GM19324 (cell line): ENCODE data around the gene MYO18A.
"Not testable (repeated sequence)": the region's sequence is repeated elsewhere in the genome, so short reads cannot be mapped to it uniquely, and the experiment has no call there.

Experiments
- ATAC-seq: cut with Tn5 transposase; IDR thresholded peaks from one replicate; pipeline ENCODE4 v1.9.1; 2021; ENCODE audit warnings: mild to moderate bottlenecking, moderate library complexity; ENCODE audit not compliant: unreplicated experiment, low FRiP score

The MYO18A gene

DNA sequence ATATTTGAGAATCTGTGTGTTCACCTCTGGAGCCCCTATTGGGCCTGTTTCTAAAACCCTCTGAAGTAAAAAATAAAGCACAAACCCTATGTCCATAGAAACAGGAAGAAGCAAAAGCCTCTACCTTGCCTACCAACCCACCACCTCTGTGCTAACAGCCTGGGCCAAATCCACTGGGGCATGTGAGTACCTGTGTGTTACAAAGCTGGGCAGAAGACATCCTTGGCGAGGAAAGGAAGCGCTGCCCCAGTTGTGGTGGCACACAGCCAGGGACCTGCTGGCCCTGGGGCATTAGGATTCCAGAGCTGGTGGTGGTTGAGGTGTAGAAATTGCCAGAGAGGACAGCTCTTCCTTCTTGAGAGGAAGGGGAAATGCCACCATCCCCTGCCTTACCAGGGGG, 30.0 kb downstream of the MYO18A start:
- no peak for ATAC-seq

DNA sequence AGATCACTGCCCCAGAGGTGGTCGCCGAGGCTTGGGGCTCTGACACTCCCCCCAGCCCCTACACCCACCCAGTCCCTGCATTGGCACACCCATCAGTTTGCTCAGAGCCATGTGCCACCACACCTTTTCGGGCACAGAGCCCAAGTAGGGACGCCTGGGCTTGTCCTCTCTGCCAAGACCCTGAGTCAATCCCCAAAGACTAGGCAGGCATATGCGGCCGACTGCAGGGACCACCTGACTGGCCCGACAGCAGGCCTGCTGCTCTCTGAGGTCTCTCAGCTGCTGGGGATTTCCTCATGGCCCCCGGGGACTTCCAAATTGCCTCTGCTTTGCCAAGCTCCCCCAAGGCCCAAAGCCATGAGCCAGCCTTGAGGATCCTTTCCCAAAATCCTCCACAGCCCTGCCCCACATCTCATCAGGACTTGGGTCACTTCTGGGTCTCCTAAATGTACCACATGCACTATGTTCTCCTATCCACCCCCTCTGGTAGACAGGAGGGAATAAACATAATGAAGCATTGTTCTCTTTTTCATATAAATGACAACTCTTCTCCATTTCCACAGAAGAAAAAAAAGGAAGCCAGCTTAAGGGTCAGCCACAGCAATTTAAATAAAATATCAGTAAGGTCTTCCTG, 30.6 kb downstream of the MYO18A start:
- no peak for ATAC-seq

DNA sequence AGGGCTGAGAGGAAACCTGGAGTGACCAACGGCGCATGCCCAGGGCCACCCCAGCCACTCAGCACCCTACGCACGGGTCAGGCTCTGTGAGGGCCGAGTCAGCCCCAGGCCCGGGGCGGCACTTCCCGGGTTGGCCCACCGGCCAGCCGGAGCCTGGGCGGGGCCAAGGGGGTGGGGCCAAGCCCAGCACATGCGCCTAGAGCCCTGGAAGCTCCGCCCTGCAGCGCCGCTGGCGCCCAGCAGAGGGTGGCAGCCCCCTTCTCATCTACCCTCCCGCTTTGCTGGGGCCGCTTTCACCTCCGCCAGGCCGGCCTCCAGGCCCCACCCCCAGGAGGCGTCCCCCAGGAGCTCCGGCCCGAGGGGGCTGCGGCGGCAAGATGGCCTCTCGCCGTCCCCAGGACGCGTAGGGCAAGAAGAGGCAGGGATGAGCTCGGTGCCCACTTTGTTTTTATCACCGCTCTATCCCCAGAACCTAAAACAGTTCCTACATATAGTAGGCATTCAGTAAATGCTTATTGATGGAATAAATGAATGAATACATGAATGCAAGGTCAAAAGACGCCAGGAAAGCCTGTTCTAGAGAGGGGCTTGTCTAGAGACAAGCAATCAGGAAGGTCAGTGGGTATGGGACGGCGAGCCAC, 31.3 kb downstream of the MYO18A start:
- ATAC-seq: peak; percentile 89

DNA sequence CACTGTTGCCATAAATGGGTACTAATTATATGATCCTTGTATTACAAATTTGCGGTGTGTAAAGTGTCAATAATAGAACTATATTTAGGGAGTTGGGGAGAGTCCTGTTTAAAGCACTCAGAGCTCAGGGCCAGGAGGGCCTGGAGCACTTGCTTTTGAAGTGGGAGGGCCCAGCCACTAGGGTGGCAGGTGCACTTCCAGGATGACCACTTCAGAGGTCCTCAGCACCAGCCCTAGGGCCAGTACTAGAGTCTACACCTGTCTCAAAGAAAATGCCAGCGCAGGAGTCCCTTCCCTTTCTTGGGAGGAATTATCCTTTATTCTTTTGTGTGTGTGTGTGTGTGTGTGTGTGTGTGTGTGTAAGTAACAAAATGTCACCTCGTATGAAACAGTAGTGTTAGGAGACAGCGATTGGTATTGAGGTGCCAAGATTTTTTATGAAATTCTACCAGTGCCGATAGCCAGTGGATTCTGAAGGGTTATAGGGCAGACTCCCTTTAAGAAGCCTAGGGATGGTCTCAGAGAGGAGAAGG, 31.9 kb downstream of the MYO18A start:
- no peak for ATAC-seq

DNA sequence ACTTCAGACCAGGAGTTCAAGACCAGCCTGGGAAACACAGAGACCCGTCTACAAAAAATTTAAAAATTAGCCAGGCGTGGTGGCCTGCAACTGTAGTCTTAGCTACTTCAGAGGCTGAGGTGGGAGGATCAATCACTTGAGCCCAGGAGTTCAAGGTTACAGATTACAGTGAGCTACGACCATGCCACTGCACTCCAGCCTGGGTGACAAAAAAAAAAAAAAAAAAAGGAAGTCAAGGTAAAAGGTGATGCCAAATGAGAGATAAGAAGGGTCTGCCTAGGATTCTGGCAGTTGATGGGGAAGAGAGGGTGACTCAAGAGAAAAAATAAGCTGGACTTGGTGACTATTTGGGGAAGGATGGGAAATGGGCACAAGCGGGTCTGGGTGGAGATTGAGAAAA, 32.5 kb downstream of the MYO18A start:
- no peak for ATAC-seq

DNA sequence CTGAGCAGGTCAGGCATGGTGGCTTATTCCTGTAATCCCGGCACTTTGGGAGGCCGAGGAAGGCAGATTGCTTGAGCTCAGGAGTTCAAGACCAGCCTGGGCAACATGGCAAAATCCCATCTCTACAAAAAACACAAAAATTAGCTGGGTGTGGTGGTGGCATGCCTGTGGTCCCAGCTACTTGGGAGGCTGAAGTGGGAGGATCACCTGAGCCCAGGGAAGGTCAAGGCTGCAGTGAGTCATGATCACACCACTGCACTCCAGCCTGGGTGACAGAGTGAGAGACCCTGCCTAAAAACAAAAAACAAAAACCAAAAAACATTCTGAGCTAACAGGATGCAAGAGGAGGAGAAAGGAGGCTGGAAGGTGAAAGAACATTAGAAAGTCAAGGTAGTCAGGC, 33.0 kb downstream of the MYO18A start:
- not testable (repeated sequence) for ATAC-seq

DNA sequence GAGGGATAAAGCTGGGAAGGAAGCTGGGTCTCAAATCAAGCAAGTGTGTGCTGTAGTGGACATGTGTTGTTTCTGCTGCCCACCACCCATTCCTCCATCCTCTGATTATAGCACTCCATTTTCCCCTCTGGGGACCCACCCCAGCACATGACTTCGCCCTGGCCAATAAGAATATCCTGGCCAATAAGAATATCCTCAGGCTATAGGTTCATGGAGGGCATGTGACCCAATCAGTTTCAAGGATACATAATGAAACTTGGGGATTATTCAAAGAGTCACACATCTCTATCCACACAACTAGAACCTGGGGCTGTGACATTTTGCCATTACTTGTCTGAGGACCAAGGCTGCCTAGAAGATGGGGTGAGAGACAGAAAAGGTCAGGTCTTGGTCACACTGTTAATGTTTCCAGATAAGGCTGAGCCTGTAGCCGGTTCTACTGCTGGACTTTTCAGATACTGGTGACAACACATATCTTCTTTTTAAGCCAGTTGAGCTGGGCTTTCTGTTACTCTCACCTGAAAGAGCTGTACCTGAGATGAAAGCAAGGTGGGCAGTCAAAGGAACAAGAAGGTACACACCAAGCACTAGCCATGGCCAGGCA, 33.7 kb downstream of the MYO18A start:
- no peak for ATAC-seq

DNA sequence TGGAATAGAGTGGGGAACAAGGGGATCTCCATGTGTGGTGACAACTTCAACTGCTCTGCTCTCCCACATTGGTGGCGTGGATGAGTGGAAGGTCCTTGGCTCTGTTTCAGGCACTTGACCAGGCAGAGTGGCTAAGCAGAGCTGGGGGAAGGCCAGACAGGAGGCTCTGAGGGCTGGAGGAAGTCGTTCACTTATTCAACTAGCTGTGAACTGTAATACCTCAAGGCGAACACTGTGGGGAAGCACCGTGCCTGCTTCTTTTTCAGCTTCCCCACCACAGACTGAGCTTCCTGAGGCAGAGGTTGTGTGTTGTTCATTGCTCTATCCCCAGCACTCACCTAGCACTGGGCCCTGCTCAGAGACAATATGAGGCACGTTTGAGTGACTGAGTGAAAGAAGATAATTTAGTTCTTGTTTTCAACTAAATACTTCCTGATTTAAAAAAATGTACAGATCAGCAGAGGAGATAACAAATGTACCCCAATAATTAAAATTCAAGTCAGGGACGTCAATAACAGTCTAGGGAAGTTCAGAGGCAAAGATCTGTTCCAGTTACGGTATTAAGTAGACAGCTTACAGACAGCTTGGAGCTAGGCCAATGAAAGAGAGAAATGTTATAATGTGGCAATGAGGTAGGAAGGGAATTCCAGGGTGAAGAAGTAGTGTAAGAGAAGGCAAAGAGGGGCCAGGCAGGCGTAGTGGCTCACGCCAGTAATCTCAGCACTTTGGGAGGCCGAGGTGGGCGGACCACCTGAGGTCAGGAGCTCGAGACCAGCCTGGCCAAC, 34.7 kb downstream of the MYO18A start:
- ATAC-seq: no peak

DNA sequence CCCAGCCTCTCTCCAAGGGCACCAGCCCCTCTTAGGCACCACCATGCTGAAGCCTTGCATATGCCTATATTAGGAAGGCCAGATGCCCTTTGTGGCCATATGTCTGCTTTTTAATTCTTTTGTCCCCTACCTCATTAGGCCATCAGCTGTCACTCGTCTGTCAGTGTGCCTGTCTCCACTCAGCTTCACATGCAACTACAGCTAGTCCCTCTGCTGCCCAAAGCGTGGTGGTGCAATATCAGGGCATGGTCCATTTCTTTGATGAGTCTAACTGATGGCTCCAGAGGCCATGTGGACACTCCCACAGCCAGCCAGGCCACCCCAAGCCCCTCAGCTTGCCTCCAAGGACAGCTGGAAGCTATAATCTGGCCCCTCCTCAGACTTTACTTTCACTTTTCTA, 36.3 kb downstream of the MYO18A start:
- ATAC-seq: no peak

DNA sequence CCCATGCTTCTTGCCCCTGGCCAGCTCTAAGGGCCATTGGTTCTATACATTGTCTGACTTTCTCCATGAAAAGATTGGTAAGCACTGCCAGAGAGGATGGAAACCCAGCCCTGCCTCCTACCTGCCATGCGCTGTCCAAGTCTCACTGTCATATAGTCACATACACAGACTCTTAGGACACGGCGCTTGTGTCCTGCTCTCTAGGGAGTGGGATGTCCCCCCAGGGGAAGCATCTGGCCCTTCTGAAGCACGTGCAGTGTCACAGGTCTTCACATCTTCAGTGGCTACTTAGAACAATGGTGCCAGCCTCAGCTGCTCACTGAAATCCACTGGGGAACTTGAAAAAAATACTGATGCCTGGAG, 38.7 kb downstream of the MYO18A start:
- no peak for ATAC-seq

DNA sequence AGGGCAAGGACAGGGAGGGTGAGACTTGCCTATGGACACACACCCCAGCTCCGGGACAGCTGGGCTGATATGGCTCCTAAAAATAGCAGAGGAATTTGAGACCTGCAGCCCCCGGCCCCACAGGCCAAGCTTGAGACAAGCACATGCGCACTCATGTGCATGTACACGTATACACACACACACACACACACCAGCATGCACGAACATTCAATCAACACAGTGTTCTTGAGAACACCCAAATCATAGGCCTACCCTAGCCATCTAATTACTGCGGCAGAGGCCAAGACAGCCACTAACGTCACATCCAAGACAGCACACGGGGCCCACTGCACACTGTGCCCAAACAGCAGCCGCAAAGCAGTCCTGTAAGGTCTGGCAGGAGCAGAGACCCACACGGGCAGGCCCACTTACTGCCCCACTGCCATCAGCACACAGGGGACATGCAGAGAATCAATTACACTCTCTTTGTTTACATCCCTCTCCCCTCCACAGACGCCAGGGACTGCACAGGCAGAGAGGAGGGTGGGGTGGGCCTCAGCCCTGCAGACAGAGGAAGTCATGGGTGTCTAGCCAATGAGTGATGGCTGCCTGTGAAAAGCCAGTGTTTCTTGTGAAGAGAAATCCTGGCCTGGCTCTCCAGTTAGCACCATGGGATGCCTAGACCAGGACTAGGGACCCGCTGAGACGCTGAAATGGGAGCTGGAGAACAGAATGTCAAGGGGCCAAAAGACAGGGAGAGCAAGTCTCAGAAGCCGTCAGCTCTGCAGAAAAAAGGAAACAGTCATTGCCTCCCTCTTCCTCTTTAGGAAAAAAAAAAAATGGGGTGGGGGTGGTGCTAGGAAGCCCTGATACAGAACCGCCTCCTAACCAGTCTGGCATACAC, 39.3 kb downstream of the MYO18A start:
- ATAC-seq: no peak

DNA sequence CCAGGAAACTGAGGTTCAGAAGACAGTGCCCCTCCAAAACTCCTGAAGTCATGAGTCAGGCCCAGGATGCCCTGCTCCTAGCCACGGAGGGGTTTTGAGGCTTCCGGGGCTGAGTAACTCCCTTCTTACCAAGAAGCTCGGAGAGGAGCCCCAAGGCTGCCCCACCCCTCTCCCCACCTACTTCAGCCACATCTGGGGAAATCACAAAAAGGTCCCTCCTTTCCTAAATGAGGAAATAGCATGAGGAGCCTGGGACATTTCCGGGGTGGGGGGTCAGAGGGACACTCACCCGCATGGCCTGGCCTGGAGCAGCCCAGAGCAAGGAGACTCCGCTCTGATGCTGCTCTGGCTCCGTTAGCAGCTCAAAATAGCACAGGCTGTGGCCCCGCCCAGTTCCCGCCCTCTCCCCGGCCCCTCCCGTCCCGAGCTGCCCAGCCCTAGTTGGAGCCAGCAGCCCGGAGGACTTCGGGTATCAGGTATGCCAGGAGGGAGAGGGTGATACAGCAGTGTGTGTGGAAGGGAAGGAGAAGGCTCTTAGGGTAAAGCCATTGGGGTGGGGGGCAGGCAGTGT, 40.1 kb downstream of the MYO18A start:
- peak; percentile 51 for ATAC-seq

DNA sequence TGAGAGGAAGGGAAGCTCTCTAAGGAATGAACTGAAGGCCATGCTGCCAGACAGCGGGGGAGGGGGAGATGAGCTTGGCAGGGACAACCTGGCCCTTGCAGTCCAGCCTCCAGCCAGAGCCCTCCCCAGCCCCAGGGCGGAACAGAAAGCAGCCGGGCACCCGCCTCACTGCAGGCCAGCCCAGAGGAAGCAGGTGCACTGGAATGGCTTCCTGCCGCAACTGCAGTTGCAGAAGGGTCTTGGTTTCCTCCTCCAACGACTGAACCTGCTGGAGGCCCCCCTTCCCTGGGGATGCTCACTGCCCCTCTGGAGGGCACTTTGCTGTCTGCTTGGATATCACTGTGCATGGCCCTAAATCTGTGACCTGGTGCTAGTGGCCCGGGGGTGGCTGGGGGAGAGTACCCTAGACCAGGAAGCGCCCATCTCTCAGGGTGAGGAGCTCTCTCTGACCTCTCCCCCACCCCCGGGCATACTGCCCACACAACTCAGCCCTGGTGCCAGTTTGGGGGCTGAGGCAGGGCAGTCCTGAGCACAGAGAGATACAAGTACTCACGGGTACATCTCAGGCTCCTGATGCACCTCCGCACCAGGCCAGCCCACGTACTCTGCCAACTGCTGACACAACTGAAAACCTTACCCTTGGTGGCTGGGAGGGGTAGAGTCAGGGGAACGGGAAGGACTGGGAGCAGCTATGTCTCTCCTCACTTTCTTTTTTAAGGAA, 41.1 kb downstream of the MYO18A start:
- ATAC-seq: no peak

DNA sequence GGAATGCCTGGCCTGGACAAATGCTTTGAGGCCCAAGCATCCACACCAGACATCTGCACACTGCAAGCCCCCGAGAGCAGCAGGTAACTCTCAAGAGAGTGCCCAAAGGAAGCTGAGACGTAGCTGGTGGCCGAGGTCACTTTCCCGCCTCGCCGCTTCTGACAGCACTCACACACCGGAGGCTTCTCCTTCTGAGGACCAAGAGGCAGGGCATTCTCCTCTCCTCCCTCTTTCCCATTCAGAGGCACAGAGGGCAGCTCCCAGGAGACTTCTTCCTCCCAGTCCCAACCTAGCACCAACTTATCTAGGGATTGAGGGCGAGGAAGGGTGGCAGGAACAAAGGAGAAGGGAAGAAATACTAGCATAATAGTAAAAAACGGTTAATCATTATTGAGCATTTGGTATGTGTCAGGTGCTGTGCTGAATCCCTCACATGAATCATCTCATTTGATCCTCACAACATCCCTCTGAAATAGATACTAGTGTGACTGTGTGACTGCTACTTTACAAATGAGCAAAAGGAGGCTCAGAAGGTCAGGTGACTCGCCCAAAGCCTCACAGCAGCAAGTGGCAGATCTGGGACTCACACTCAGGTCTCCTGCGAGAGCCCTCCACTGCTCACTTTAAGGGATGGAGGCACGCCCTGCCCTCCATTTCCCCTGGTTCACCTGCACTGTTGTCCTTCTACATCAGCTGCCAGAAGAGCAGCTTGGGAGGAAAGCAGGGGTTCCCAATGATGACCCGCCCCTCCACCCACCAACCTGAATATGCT, 41.8 kb downstream of the MYO18A start:
- no peak for ATAC-seq

DNA sequence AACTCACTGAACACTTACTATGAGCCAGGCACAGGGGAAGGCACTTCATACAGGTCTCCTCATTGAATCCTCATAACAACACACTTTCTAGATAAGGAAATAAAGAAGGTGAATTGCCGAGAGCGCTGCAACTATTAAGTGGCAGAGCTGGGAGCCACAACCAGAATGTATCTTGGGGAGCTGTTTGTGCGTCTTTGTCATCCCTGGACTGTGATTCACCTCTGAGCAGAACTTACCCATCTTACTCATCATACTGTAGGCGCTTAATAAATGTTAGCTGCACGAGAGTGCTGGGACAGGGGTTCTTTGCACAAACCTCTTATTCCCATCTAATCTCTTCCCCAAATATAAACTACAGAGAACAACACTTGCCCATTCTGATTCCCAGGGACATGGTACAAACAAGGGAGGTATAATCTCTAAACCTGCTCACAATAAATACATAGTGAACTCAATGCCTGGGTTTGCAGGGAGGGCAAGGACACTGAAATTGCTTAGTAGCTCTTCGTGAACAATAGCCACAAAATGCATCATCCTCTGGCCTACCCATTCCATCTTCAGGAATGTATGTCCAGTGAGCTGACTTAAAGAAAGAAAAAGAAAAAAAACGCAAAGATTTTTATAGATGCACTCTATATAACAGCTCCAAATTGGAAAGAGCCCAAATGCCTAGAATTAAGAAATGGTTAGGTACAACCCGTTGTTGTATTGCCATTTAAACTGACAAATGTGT, 43.0 kb downstream of the MYO18A start:
- ATAC-seq: no peak

DNA sequence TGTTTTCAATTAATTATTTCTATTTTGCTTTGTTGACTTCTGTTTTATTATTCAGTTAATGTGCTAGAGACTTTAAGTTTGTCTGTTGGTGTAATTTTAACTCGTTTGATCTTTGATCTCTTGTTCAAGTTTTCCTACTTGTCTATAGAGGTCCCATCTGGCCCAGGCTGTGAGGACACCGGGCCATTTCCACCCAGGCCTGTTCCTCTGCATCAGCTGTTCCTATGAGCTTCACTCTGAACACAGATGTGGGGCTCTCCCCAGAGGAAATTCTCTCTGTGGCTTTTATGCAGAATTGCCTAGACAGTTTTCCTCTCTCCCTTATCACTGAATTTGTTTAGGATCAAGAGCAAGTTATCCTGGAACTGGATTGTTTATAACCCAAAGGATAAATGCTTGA, 44.7 kb downstream of the MYO18A start:
- ATAC-seq: no peak

DNA sequence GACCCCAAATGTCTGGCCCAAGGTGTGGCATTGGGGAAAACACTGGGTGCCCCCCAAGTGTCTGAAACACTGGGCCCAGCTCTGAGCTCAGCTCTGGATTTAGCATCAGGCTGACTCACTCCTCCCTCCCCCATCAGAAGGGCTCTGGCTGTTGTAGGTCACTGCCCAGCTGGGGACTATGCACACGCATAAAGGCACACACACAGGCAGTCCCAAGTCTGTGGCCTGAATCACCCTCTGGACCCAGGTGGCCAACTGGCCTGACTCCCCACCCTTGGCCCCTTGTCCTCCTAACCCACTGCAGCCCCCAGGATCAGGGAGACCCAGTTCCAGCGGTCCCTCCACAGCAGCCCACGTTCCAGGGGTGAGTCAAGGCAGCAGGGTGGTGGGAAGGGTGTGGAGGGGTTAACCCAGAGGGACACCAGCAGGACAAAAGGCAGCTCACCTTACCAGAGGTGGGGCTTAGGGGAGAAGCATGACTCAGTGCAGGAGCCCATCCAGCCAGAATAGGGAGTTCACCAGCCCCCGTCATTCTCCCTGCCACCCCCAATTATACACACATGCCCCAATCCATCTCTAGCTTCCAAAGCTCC, 47.0 kb downstream of the MYO18A start:
- no peak for ATAC-seq
